Chondrocyte (in vitro differentiated cells): ENCODE measurements around the gene PLIN5. TPM values are rescaled to one million over a fixed set of nuclear protein-coding genes. Genes with fewer than 3 reads are reported as not detected.

ENCODE experiments used
- DNase-seq: peaks from one replicate; pipeline ENCODE4 v3.0.0; 2021; ENCODE audit warnings: mixed read lengths, low spot score
- H3K27ac Mint-ChIP-seq: one replicate; pipeline ENCODE4 v1.8.0; 2021; ENCODE audit warnings: mild to moderate bottlenecking, moderate library complexity, mixed read lengths; ENCODE audit not compliant: unreplicated experiment
- H3K27me3 Mint-ChIP-seq: 2 replicates; pipeline ENCODE4 v1.8.0; 2021; ENCODE audit warnings: low read depth, mixed read lengths
- H3K36me3 Mint-ChIP-seq: 2 replicates; pipeline ENCODE4 v1.8.0; 2021; ENCODE audit warnings: low read depth, mixed read lengths
- H3K4me1 Mint-ChIP-seq: 2 replicates; pipeline ENCODE4 v1.8.0; 2021; ENCODE audit warnings: low read depth, mild to moderate bottlenecking, mixed read lengths
- H3K4me3 Mint-ChIP-seq: one replicate; pipeline ENCODE4 v1.8.0; 2021; ENCODE audit warnings: mild to moderate bottlenecking, moderate library complexity, mixed read lengths; ENCODE audit not compliant: unreplicated experiment
- H3K9me3 Mint-ChIP-seq: 2 replicates; pipeline ENCODE4 v1.8.0; 2021; ENCODE audit warnings: low read depth, mixed read lengths
- CTCF ChIP-seq: fragments of 200-600 bp; sonication (generic); IDR thresholded peaks from 2 replicates; pipeline ENCODE4 v1.5.0; 2021; ENCODE audit warnings: antibody characterized with exemption, mild to moderate bottlenecking, moderate library complexity
- long read RNA-seq: library from polyadenylated mRNA; stranded (forward); transcript quantifications from one replicate; pipeline ENCODE4 v2.0.0, GENCODE V29; 2021
- total RNA-seq: library from RNA; stranded (reverse); gene quantifications from 3 replicates; pipeline ENCODE4 v1.2.1, GENCODE V29; 2021

The PLIN5 gene, protein sequence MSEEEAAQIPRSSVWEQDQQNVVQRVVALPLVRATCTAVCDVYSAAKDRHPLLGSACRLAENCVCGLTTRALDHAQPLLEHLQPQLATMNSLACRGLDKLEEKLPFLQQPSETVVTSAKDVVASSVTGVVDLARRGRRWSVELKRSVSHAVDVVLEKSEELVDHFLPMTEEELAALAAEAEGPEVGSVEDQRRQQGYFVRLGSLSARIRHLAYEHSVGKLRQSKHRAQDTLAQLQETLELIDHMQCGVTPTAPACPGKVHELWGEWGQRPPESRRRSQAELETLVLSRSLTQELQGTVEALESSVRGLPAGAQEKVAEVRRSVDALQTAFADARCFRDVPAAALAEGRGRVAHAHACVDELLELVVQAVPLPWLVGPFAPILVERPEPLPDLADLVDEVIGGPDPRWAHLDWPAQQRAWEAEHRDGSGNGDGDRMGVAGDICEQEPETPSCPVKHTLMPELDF
- not detected in 3 replicates for total RNA-seq
- long read RNA-seq: 0 reads

DNA sequence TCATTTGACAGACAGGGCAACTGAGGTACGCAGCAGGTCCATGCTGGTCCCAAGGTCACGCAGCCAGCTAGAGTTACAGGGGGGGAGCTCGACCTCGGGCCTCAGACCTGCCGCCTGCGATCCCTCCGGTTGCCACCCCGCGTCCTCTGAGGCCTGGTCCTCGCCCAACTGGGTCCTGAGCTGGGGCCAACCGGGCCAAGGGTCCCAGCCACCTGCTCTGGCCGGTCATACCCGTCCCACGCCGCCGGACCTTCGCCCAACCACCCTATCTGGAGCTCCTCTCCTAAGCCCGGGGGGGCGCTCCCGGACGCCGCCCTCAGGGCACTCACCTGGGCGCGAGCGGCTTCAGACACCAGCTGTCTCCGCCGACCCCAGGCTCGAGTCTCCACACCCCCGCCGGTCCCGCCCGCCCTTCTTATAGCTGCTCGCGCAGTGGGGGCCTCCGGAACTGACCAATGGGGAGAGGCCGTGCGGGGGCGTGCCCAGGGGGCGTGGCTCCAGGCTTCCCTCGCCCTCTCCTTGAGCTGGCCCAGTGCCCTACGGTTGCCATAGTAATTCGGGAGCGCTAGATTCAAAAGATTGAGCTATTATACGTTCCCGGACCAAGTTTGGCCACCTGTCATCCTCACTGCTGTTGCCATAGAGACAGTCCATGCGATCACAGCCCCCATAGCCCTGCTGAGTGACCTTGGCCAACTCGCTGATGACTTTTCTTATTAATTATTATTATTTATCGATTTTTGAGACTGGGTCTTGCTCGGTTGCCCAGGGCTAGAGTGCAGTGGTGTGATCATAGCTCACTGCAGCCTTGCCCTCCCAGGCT, at the start of gene PLIN5:
Gene PLIN5 (minus strand): TSS at position 389 of the 823 bp plus-strand sequence. CDS start 1,150 bp downstream, outside the sequence.
- Mint-ChIP-seq H3K4me1 (peaks cover 2% of the 10 kb centered on the region), H3K4me3 (no peak within 1 kb of the TSS), H3K27me3 (peaks cover 29% of the 10 kb centered on the region), H3K27ac (no peak within 1 kb of the TSS), H3K9me3 (no peaks in the 10 kb centered on the region), H3K36me3 (no peaks in the 10 kb centered on the region)
- TF ChIP-seq CTCF: peak; percentile 24
- DNase-seq: no peak

DNA sequence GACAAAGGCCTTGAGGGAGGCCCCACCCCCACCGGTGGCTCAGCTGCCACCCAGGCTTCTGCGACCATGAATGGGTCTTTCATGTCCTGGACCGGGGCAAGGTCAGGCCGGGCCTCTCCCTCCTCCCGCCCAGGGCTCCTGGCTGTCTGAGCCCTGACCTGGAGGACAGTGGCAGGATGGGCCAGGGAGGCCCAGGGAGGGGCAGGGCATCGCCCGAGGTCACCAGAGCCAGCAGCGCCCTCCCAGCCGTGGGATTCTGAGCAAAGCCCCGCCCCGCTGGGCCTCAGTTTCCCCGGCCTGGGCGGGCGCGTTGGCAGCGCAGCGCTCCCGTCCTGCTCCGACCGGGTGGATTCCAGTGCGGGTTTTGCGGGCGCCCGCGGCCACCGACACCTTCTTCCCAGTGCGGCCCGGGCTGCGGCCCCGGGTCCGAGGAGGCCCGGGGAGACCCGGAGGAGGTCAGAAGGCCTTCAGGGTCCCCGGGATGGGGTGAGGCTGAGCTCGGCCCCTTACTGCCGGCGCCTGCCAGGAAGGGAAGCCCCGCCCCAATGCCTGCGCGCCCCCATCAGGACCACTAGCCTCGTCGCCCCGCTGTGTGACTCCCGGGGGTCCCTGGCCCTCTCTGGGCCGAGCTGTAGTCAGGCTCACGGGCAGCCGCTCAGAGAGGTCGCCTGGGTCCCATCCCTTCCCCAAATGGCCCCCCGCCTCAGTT, 49.1 kb upstream of the PLIN5 start:
- TF ChIP-seq CTCF: no peak
- peak overlapping the region; percentile 50 for H3K4me3 Mint-ChIP-seq
- DNase-seq: no peak

DNA sequence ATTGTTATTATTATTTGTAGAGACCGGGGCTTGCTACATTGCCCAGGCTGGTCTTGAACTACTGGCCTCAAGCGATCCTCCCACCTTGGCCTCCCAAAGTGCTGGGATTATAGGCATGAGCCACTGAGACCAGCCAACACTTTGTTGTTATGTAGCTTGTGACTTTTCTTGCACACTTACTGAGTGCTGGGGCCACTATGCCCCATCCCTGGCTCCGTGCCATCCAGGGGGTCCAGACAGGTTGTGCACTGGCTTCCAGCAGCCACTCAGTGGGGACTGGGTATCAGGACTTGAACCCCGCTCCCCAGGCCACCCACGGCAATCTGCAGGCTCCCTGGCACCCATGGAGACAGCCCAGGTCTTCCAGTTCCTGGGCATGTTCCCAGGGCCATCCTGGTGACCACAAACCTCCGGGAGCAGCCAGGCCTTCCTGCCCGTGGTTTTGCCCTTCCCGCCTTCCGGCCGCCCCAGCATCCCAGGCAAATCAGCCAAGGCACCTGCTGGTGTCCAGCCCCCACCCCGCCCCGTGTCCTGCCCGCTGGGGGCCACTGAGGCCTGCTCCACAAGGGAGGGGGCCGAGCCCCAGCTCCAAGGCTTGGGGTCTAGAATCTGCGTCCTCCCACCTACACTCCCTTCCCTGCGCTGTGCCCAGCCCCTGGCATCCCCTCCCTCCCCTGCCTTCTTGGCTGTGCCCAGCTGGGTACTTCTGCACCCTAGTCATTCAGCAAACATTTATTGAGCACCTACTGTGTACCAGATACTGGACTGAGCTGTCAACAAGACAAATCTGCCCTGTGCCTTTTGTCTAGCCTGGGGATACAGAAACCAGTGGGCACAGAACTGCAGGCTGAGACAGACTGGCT, 48.2 kb upstream of the PLIN5 start:
- Mint-ChIP-seq H3K27ac (no peak overlapping the region), H3K4me3 (no peak overlapping the region), H3K9me3 (no peaks in the 10 kb centered on the region), H3K4me1 (peaks cover 5% of the 10 kb centered on the region), H3K36me3 (no peaks in the 10 kb centered on the region), H3K27me3 (peaks cover 10% of the 10 kb centered on the region)
- TF ChIP-seq CTCF: no peak
- DNase-seq: no peak

More for the DNA sequence above, 49.1 kb upstream of the PLIN5 start:
- Mint-ChIP-seq H3K4me1 (peaks cover 5% of the 10 kb centered on the region), H3K27ac (no peak overlapping the region), H3K9me3 (no peaks in the 10 kb centered on the region), H3K36me3 (no peaks in the 10 kb centered on the region), H3K27me3 (peaks cover 10% of the 10 kb centered on the region)

DNA sequence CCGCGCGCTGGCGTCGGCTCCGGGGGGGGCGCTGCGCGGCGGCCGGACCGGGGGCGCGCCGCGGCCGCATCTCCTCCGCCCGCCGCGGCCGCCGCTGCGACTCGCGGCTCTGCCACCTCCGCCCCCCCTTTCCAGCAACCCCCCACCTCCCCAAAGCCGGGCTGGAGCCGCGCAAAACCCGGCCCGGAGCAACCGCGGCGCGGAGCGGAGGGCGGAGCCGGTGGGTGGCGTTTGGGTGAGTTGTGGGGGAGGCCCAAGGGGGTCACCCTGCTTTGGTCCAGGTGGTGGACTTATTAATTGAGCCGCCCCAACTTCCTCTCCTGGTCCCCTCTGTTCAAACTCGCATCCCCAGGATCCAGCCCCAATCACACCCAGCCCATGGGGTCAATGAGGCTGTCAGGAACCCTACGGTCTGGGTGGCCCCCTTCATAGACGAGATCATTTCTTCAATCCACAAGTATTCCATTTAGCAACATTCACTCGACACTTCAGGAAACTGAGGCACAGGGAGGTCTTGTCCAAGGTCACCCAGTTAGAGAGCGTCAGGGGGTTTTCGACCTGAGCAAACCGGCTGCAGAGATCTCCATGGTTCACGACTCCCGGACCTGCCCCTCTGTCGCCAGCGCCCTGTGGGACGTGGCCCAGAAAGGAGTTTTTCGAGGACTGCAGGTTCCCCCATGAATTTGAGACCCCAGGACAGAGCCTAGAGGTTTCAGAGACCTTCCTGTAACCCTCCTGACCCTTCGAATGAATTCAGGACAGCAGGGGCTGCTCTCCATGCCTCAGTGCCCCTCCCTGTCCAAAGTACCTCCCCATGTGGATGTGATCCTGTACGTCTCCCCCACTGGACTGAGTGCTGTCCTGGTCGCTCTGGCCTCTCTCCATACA, 46.9 kb upstream of the PLIN5 start:
- peaks cover 10% of the 10 kb centered on the region for H3K27me3 Mint-ChIP-seq
- H3K36me3 Mint-ChIP-seq: no peaks in the 10 kb centered on the region
- H3K4me1 Mint-ChIP-seq: peaks cover 5% of the 10 kb centered on the region
- no peak overlapping the region for H3K27ac Mint-ChIP-seq
- no peak for TF ChIP-seq CTCF
- no peak for DNase-seq
- H3K4me3 Mint-ChIP-seq: peak overlapping the region; percentile 64
- no peaks in the 10 kb centered on the region for H3K9me3 Mint-ChIP-seq
